Fibroblast of lung (primary cell): ENCODE results near the gene SLIT1. TPM values are rescaled to one million over a fixed set of nuclear protein-coding genes. Genes with fewer than 3 reads are reported as not detected.

Source experiments
- DNase-seq, 2 donors: peaks; one replicate each; pipeline versions ENCODE4 v3.0.0 to v3.0.0-alpha.2; 2010; ENCODE audit warnings: low read depth in 2 of 2
- H2AFZ ChIP-seq: 2 replicates; pipeline ENCODE4 v1.5.1; 2012; ENCODE audit warnings: low read length, control low read depth, inconsistent platforms
- H3K27ac ChIP-seq: 2 replicates; pipeline ENCODE4 v1.5.1; 2011; ENCODE audit warnings: low read length, control low read depth; ENCODE audit not compliant: insufficient read depth
- H3K27me3 ChIP-seq: 2 replicates; pipeline ENCODE4 v1.5.1; 2011; ENCODE audit warnings: mild to moderate bottlenecking, low read length; ENCODE audit not compliant: control insufficient read depth, insufficient read depth
- H3K36me3 ChIP-seq: 2 replicates; pipeline ENCODE4 v1.5.1; 2011; ENCODE audit warnings: low read length; ENCODE audit not compliant: control insufficient read depth, insufficient read depth
- H3K4me1 ChIP-seq: 2 replicates; pipeline ENCODE4 v1.5.1; 2011; ENCODE audit warnings: low read length; ENCODE audit not compliant: control insufficient read depth, insufficient read depth; ENCODE audit errors: extremely low read depth
- H3K4me2 ChIP-seq: 2 replicates; pipeline ENCODE4 v1.5.1; 2011; ENCODE audit warnings: low read length, control low read depth; ENCODE audit not compliant: insufficient read depth; ENCODE audit errors: extremely low read depth
- H3K4me3 ChIP-seq, 4 experiments: fragments of 200-600 bp in 1 of 4; sonication (generic) in 1 of 4; replicated peaks in 1 of 4; 2 replicates each; pipeline ENCODE4 v1.5.1; 2011 to 2016; ENCODE audit warnings: low read length in 4 of 4, low read depth in 3 of 4, mild to moderate bottlenecking in 3 of 4, control low read depth in 2 of 4, inconsistent platforms in 1 of 4, mixed read lengths in 1 of 4; ENCODE audit not compliant: insufficient read depth in 1 of 4; ENCODE audit errors: control extremely low read depth in 1 of 4
- H3K79me2 ChIP-seq: 2 replicates; pipeline ENCODE4 v1.5.1; 2012; ENCODE audit warnings: mild to moderate bottlenecking, low read length, inconsistent platforms; ENCODE audit not compliant: control insufficient read depth, insufficient read depth
- H3K9ac ChIP-seq: 2 replicates; pipeline ENCODE4 v1.5.1; 2011; ENCODE audit warnings: mild to moderate bottlenecking, low read length, control low read depth; ENCODE audit not compliant: insufficient read depth
- H3K9me3 ChIP-seq: 2 replicates; pipeline ENCODE4 v1.5.1; 2012; ENCODE audit warnings: low read depth, low read length; ENCODE audit not compliant: control insufficient read depth, insufficient read depth
- H4K20me1 ChIP-seq: 2 replicates; pipeline ENCODE4 v1.5.1; 2011; ENCODE audit warnings: low read length; ENCODE audit not compliant: control insufficient read depth, insufficient read depth; ENCODE audit errors: extremely low read depth
- CTCF ChIP-seq, 2 donors: IDR thresholded peaks in 1 of 2; conservative IDR thresholded peaks in 1 of 2; 1 replicate in 1 of 2; 2 replicates in 1 of 2; pipeline ENCODE4 v1.5.1; 2011 to 2012; ENCODE audit warnings: low read length in 2 of 2, control low read depth in 1 of 2, inconsistent platforms in 1 of 2, low read depth in 1 of 2, mild to moderate bottlenecking in 1 of 2
- EZH2 ChIP-seq: IDR thresholded peaks from 2 replicates; pipeline ENCODE4 v1.5.1; 2012; ENCODE audit warnings: low read length, control low read depth, mild to moderate bottlenecking; ENCODE audit errors: missing control alignments
- polyA plus RNA-seq, 2 donors: library from polyadenylated mRNA; depleted of rRNA in 1 of 2; stranded (reverse) in 1 of 2; unstranded in 1 of 2; fragments of >200 nt; gene quantifications; 2 replicates each; pipeline ENCODE4 v1.2.1, GENCODE V29; 2011 to 2012; ENCODE audit warnings: missing spikeins in 1 of 2
- total RNA-seq: library from RNA; depleted of rRNA; stranded (reverse); fragments of >200 nt; gene quantifications from 2 replicates; pipeline ENCODE4 v1.2.1, GENCODE V29; 2014

Gene SLIT1
- total and polyA plus RNA-seq, 2 donors (not counting 1 experiment from before 2014, with no cell fraction given), result 0.02 to 0.17 TPM

GRCh38 chr10:97047788-97048187, 138.0 kb downstream of the SLIT1 start:
- H3K27ac ChIP-seq, result no peak overlapping the region
- H3K9me3 ChIP-seq, result no peaks in the 10 kb centered on the region
- no peak overlapping the region for H2AFZ ChIP-seq
- no peak for TF ChIP-seq CTCF (conservative IDR thresholded peaks at IDR 0.05 in 1 of 2, IDR thresholded peaks at IDR 0.05 in 1 of 2; ENCODE audit: low read depth in 1 of 2, low read length in 2 of 2)
- no peak for TF ChIP-seq EZH2
- H3K4me3 ChIP-seq, result no peak overlapping the region
- H3K4me2 ChIP-seq, result no peak overlapping the region
- no peak overlapping the region for H3K9ac ChIP-seq
- H3K4me1 ChIP-seq, result no peaks in the 10 kb centered on the region
- no peaks in the 10 kb centered on the region for H3K79me2 ChIP-seq
- H4K20me1 ChIP-seq, result no peaks in the 10 kb centered on the region
- peaks cover 8% of the 10 kb centered on the region for H3K27me3 ChIP-seq
- DNase-seq, result no peak
- no peaks in the 10 kb centered on the region for H3K36me3 ChIP-seq

- no peak overlapping the region for H2AFZ ChIP-seq
- DNase-seq, result no peak
- H3K4me2 ChIP-seq, result no peak overlapping the region
- no peaks in the 10 kb centered on the region for H3K36me3 ChIP-seq
- H3K27me3 ChIP-seq, result peaks cover 8% of the 10 kb centered on the region
- no peaks in the 10 kb centered on the region for H3K79me2 ChIP-seq
- no peaks in the 10 kb centered on the region for H3K4me1 ChIP-seq
- no peak overlapping the region for H3K4me3 ChIP-seq
- no peaks in the 10 kb centered on the region for H4K20me1 ChIP-seq
- no peak for TF ChIP-seq CTCF (conservative IDR thresholded peaks at IDR 0.05 in 1 of 2, IDR thresholded peaks at IDR 0.05 in 1 of 2; ENCODE audit: low read depth in 1 of 2, low read length in 2 of 2)
- no peak for TF ChIP-seq EZH2
- H3K9me3 ChIP-seq, result no peaks in the 10 kb centered on the region
- H3K27ac ChIP-seq, result no peak overlapping the region
- no peak overlapping the region for H3K9ac ChIP-seq
Measured at GRCh38 chr10:97047083-97047736, 138.5 kb downstream of the SLIT1 start.

- H3K36me3 ChIP-seq, result no peaks in the 10 kb centered on the region
- no peaks in the 10 kb centered on the region for H4K20me1 ChIP-seq
- H3K9ac ChIP-seq, result no peak overlapping the region
- no peak overlapping the region for H2AFZ ChIP-seq
- TF ChIP-seq CTCF (conservative IDR thresholded peaks at IDR 0.05 in 1 of 2, IDR thresholded peaks at IDR 0.05 in 1 of 2; ENCODE audit: low read depth in 1 of 2, low read length in 2 of 2) (no peak), EZH2 (no peak)
- peaks cover 8% of the 10 kb centered on the region for H3K27me3 ChIP-seq
- no peak overlapping the region for H3K4me2 ChIP-seq
- H3K79me2 ChIP-seq, result no peaks in the 10 kb centered on the region
- H3K9me3 ChIP-seq, result no peaks in the 10 kb centered on the region
- no peak overlapping the region for H3K27ac ChIP-seq
- no peaks in the 10 kb centered on the region for H3K4me1 ChIP-seq
- no peak for DNase-seq
- no peak overlapping the region for H3K4me3 ChIP-seq
Measured at GRCh38 chr10:97046456-97047082, 139.2 kb downstream of the SLIT1 start.
